K562 (cell line): Measurements from ENCODE around the gene NECAB2. TPM values are rescaled to one million over a fixed set of nuclear protein-coding genes. Genes with fewer than 3 reads are reported as not detected.

ENCODE experiments used
- ATAC-seq: fragments of 200-7000 bp; cut with Tn5 transposase; 3 replicates; pipeline ENCODE4 v1.9.1; 2020; ENCODE audit warnings: moderate library complexity
- BruUV-seq: library from RNA; stranded (reverse); fragments of 400-500 nt; replicated peaks from 2 replicates; lab custom pipeline; 2021; lab: Mats Ljungman, UMichigan
- CTCF ChIA-PET: fragments of 300-600 bp; formaldehyde crosslinking; extraction: SDS; loops from one replicate; lab custom pipeline; 2021; ENCODE audit warnings: low intra/inter-chr PET ratio; lab: Yijun Ruan, JAX
- POLR2A ChIA-PET: fragments of 300-600, 350-650 bp; sonication (Branson Sonifier 250); formaldehyde crosslinking; extraction: SDS; loops from one replicate; lab custom pipeline; 2021; ENCODE audit warnings: antibody characterized with exemption, inconsistent platforms; lab: Yijun Ruan, JAX
- DNase-seq, 4 experiments: peaks; one replicate each; pipeline versions ENCODE4 v3.0.0 to v3.0.0-alpha.2; 2011 to 2018; ENCODE audit warnings: low spot score in 3 of 4, mixed read lengths in 3 of 4; ENCODE audit errors: extremely low read depth in 1 of 4
- FAIRE-seq: peaks from 2 replicates; lab custom pipeline; 2011; peaks lifted over from hg19 to GRCh38; lab: Jason Lieb, UNC
- H2AFZ ChIP-seq: 2 replicates; pipeline ENCODE4 v1.6.0; 2011; ENCODE audit warnings: low read depth, low read length, control low read depth, inconsistent platforms
- H3K27ac ChIP-seq: fragments of 200-600 bp; 3 replicates; pipeline ENCODE4 v1.8.0; 2011; ENCODE audit warnings: low read depth, mild to moderate bottlenecking, control low read depth, inconsistent platforms, low read length, moderate library complexity, mixed read lengths; ENCODE audit errors: extremely low read depth
- H3K27me3 ChIP-seq, 2 experiments: fragments of 300-600 bp in 1 of 2; 2 replicates in 1 of 2; 3 replicates in 1 of 2; pipeline versions ENCODE4 v1.6.0 to v1.8.0; 2011; ENCODE audit warnings: inconsistent platforms in 2 of 2, low read length in 2 of 2, mild to moderate bottlenecking in 1 of 2, mixed read lengths in 1 of 2, moderate library complexity in 1 of 2; ENCODE audit not compliant: control insufficient read depth in 2 of 2, insufficient read depth in 2 of 2
- H3K36me3 ChIP-seq: fragments of 300-600 bp; 3 replicates; pipeline ENCODE4 v1.8.0; 2011; ENCODE audit warnings: mild to moderate bottlenecking, low read length, inconsistent platforms; ENCODE audit not compliant: control insufficient read depth, insufficient read depth
- H3K4me1 ChIP-seq, 2 experiments: fragments of 200-600 bp in 1 of 2; replicated peaks in 1 of 2; 2 replicates in 1 of 2; 3 replicates in 1 of 2; pipeline versions ENCODE4 v1.5.1 to v1.8.0; 2011; ENCODE audit warnings: inconsistent platforms in 2 of 2, low read length in 2 of 2, mild to moderate bottlenecking in 1 of 2, mixed read lengths in 1 of 2, moderate library complexity in 1 of 2; ENCODE audit not compliant: control insufficient read depth in 2 of 2, insufficient read depth in 2 of 2
- H3K4me2 ChIP-seq: 2 replicates; pipeline ENCODE4 v1.6.1; 2011; ENCODE audit warnings: low read length, control low read depth, inconsistent platforms, mixed read lengths; ENCODE audit not compliant: insufficient read depth
- H3K4me3 ChIP-seq: fragments of 200-600 bp; sonication (generic), shearing (Covaris generic); 2 replicates; pipeline ENCODE4 v1.5.1; 2016; ENCODE audit warnings: control low read depth, inconsistent platforms
- H3K79me2 ChIP-seq: fragments of 200-600 bp; 3 replicates; pipeline ENCODE4 v1.8.0; 2011; ENCODE audit warnings: low read length, inconsistent platforms; ENCODE audit not compliant: control insufficient read depth, insufficient read depth
- H3K9ac ChIP-seq, 2 experiments: 2 replicates each; pipeline versions ENCODE4 v1.6.0 to v1.6.1; 2011; ENCODE audit warnings: low read depth in 2 of 2, low read length in 2 of 2, control low read depth in 1 of 2, inconsistent platforms in 1 of 2, mild to moderate bottlenecking in 1 of 2, mixed read lengths in 1 of 2; ENCODE audit not compliant: insufficient read depth in 1 of 2
- H3K9me1 ChIP-seq: one replicate; pipeline ENCODE4 v1.6.0; 2011; ENCODE audit warnings: inconsistent platforms, mild to moderate bottlenecking, low read length, moderate library complexity; ENCODE audit not compliant: control insufficient read depth, insufficient read depth
- H3K9me3 ChIP-seq: replicated peaks from 2 replicates; pipeline ENCODE4 v1.5.1; 2011; ENCODE audit warnings: low read depth, low read length, inconsistent platforms; ENCODE audit not compliant: control insufficient read depth, insufficient read depth
- H4K20me1 ChIP-seq: replicated peaks from 2 replicates; pipeline ENCODE4 v1.6.1; 2011; ENCODE audit warnings: low read length, inconsistent platforms, mixed read lengths; ENCODE audit not compliant: control insufficient read depth, insufficient read depth
- CBFA2T2 ChIP-seq: fragments of 450-650 bp; conservative IDR thresholded peaks from 2 replicates; pipeline ENCODE4 v1.6.1; 2017; ENCODE audit warnings: mild to moderate bottlenecking
- CBFA2T3 ChIP-seq: fragments of 450-650 bp; IDR thresholded peaks from 2 replicates; pipeline ENCODE4 v1.6.1; 2017
- FOSL1 ChIP-seq: fragments of 200-800 bp; sonication (Bioruptor generic); conservative IDR thresholded peaks from 2 replicates; pipeline ENCODE4 v1.6.1; 2016; ENCODE audit warnings: missing genetic modification characterization, missing compliant biosample characterization
- KDM1A ChIP-seq, 2 experiments: fragments of 450-650 bp; IDR thresholded peaks; 2 replicates each; pipeline ENCODE4 v1.6.1; 2016; ENCODE audit warnings: mild to moderate bottlenecking in 2 of 2
- NUFIP1 ChIP-seq: fragments of 450-650 bp; IDR thresholded peaks from 2 replicates; pipeline ENCODE4 v1.6.1; 2018; ENCODE audit not compliant: partially characterized antibody
- SNIP1 ChIP-seq: fragments of 450-650 bp; IDR thresholded peaks from 2 replicates; pipeline ENCODE4 v1.7.1; 2017; ENCODE audit warnings: low read depth, mild to moderate bottlenecking
- SRSF1 ChIP-seq: fragments of 200-400 bp; formaldehyde crosslinking; IDR thresholded peaks from 2 replicates; pipeline ENCODE4 v1.6.1; 2017; ENCODE audit warnings: mild to moderate bottlenecking, low read depth, low read length, moderate library complexity
- WGBS: fragments of 100-300 bp; shearing (Covaris generic); methylation state at CpG from one replicate; pipeline ENCODE4 v1.1.6; 2016; ENCODE audit warnings: low coverage, mixed read lengths; ENCODE audit not compliant: insufficient coverage; ENCODE audit errors: missing lambda C conversion rate; 5-methylcytosine and 5-hydroxymethylcytosine counted together
- in situ Hi-C: fragments of 300-500 bp; cut with MboI; formaldehyde crosslinking; loops from 4 replicates; pipeline ENCODE4 v1.15.0; 2018; ENCODE audit warnings: inconsistent platforms, mixed read lengths
- intact Hi-C: fragments of 100-400 bp; cut with micrococcal nuclease; formaldehyde crosslinking; loops from 2 replicates; pipeline ENCODE4 v1.14.2; 2022
- polyA plus RNA-seq, 8 experiments: library from polyadenylated mRNA; depleted of rRNA in 4 of 8; stranded (reverse) in 5 of 8; unstranded in 3 of 8; fragments of >200 nt; fragmentation: Nextera tagmentation in 2 of 8; fragmentation: Illumina TruSeq in 1 of 8; extraction: Ambion mirVana in 2 of 8; extraction: Trizol in 1 of 8; gene quantifications; 2 replicates each; pipeline versions ENCODE4 v1.2.1 to v1.2.3, GENCODE V29; 2011 to 2014; ENCODE audit warnings: inconsistent platforms in 1 of 8, missing spikeins in 1 of 8
- total RNA-seq, 7 experiments: library from RNA; depleted of rRNA in 6 of 7; stranded (reverse); fragments of >200 nt in 6 of 7; fragmentation: Illumina TruSeq in 2 of 7; extraction: Trizol in 2 of 7; gene quantifications; 2 replicates each; pipeline versions ENCODE4 v1.2.1 to v1.2.3, GENCODE V29; 2011 to 2021; ENCODE audit warnings: low replicate concordance in 1 of 7
- TF ChIP-seq, protein P1 (sequence below): fragments of 250-450 bp; sonication (Bioruptor Pico); IDR thresholded peaks from 2 replicates; pipeline ENCODE4 v1.4.0; 2020; ENCODE audit warnings: mild to moderate bottlenecking, moderate library complexity
- TF ChIP-seq, protein P2 (sequence below): fragments of 250-450 bp; sonication (Bioruptor Pico); IDR thresholded peaks from 2 replicates; pipeline ENCODE4 v1.5.0; 2020; ENCODE audit warnings: mild to moderate bottlenecking
- TF ChIP-seq, protein P3 (sequence below), 3 experiments: fragments of 200-800 bp in 1 of 3; sonication (Bioruptor generic) in 1 of 3; sonication (generic) in 1 of 3; formaldehyde crosslinking in 1 of 3; IDR thresholded peaks; 2 replicates each; pipeline versions ENCODE4 v1.6.1 to v1.8.0; 2016 to 2022; ENCODE audit warnings: mild to moderate bottlenecking in 2 of 3, missing compliant biosample characterization in 2 of 3, missing genetic modification characterization in 2 of 3, missing genetic modification reagents in 1 of 3

Gene NECAB2
- total and polyA plus RNA-seq, 9 of the 15 experiments (the other 6 are each of a cell fraction or from before 2014, with no cell fraction given), result 0.03 to 0.28 TPM; not detected in 7

DNA sequence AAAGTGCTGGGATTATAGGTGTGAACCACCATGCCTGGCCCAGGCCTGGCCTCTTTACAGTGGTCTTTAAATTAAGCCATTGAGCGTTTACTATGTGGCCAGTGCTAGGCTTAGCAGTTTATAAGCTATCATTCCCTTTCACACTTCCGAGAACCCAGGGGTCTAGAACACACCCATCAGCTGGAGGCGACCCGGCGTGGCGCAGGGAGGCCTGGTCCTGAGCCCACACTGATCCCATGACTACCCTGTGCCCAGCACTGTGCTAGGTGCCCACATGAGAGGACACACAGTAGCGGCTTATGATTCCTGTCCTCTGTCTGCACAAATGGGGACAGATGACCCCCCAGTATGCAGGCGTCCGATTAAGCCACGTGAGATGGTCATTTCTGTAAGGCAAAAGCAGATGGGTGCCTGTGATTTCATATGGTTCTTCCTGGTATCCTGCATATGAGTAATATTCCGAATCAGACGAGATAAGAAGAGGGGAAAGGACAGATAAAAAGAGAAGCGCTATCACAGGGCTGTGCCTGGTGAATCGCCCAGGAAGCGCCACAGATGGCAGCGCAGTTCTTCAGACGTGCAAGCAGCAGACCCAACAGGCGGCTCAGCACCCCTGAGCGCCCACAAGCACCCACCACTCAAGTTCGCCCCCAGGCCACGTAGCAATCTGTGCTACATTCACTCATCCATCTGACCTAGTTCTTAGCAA, 9.8 kb upstream of the NECAB2 start:
- no TSS peak for BruUV-seq
- FAIRE-seq (no peak), ATAC-seq (no peak), DNase-seq (no peak)
- Histone ChIP-seq H3K27me3 (no peaks in the 10 kb centered on the region), H3K4me1 (peaks cover 12 to 44% of the 10 kb centered on the region in 2 experiments; a peak in 4 of 5 replicates), H3K9me3 (no peaks in the 10 kb centered on the region), H3K9me1 (no peaks in the 10 kb centered on the region), H3K36me3 (peaks cover 5% of the 10 kb centered on the region; the same call in 1 of the 3 replicates), H3K4me2 (no peak overlapping the region), H2AFZ (no peak overlapping the region), H3K9ac (no peak overlapping the region), H4K20me1 (peaks cover 11% of the 10 kb centered on the region), H3K79me2 (no peaks in the 10 kb centered on the region), H3K4me3 (no peak overlapping the region), H3K27ac (no peak overlapping the region)
- ChIA-PET POLR2A (interaction anchor here (0.8 to 1.6 kb wide), 3 partner anchors 10 to 107 kb away, joined by 3 to 4 read pairs (median 3); no protein-coding TSS in a partner anchor), CTCF (interaction anchor here (2.8 to 3.3 kb wide), 2 partner anchors 105 to 107 kb away, joined by 35 to 38 read pairs; no protein-coding TSS in a partner anchor)
- intact Hi-C loops (loop anchor here (5.0 kb wide), 1 partner anchor 219 kb away; no protein-coding TSS in a partner anchor), in situ Hi-C loops (loop anchor here (5.0 to 10.0 kb wide), 3 partner anchors 104 to 529 kb away; partner anchors contain the start of gene TAF1C)
- 63% methylated on average over 21 of the region's 21 CpGs for WGBS
- TF ChIP-seq CBFA2T2 (0 out of 2 replicates have a peak, but pooled peaks have one; percentile 19), SNIP1 (no peak), CBFA2T3 (peak; percentile 64), NUFIP1 (no peak), KDM1A (IDR thresholded peaks at IDR 0.05) (peak; percentile 24 to 36; a peak in 1 of 4 replicates), FOSL1 (tag) (peak; percentile 68), SRSF1 (no peak)
- TF ChIP-seq, protein P1, sequence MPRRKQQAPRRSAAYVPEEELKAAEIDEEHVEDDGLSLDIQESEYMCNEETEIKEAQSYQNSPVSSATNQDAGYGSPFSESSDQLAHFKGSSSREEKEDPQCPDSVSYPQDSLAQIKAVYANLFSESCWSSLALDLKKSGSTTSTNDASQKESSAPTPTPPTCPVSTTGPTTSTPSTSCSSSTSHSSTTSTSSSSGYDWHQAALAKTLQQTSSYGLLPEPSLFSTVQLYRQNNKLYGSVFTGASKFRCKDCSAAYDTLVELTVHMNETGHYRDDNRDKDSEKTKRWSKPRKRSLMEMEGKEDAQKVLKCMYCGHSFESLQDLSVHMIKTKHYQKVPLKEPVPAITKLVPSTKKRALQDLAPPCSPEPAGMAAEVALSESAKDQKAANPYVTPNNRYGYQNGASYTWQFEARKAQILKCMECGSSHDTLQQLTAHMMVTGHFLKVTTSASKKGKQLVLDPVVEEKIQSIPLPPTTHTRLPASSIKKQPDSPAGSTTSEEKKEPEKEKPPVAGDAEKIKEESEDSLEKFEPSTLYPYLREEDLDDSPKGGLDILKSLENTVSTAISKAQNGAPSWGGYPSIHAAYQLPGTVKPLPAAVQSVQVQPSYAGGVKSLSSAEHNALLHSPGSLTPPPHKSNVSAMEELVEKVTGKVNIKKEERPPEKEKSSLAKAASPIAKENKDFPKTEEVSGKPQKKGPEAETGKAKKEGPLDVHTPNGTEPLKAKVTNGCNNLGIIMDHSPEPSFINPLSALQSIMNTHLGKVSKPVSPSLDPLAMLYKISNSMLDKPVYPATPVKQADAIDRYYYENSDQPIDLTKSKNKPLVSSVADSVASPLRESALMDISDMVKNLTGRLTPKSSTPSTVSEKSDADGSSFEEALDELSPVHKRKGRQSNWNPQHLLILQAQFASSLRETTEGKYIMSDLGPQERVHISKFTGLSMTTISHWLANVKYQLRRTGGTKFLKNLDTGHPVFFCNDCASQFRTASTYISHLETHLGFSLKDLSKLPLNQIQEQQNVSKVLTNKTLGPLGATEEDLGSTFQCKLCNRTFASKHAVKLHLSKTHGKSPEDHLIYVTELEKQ (CRISPR knock-in tag), result no peak
- TF ChIP-seq, protein P2, sequence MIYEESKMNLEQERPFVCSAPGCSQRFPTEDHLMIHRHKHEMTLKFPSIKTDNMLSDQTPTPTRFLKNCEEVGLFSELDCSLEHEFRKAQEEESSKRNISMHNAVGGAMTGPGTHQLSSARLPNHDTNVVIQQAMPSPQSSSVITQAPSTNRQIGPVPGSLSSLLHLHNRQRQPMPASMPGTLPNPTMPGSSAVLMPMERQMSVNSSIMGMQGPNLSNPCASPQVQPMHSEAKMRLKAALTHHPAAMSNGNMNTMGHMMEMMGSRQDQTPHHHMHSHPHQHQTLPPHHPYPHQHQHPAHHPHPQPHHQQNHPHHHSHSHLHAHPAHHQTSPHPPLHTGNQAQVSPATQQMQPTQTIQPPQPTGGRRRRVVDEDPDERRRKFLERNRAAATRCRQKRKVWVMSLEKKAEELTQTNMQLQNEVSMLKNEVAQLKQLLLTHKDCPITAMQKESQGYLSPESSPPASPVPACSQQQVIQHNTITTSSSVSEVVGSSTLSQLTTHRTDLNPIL (CRISPR knock-in tag), result no peak
- TF ChIP-seq, protein P3, sequence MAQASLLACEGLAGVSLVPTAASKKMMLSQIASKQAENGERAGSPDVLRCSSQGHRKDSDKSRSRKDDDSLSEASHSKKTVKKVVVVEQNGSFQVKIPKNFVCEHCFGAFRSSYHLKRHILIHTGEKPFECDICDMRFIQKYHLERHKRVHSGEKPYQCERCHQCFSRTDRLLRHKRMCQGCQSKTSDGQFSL (CRISPR knock-in tag; IDR thresholded peaks at IDR 0.05), result no peak
- TF ChIP-seq, protein P3 (tag; IDR thresholded peaks at IDR 0.05), result no peak
